SK-N-SH treated with all-trans-retinoic acid at 6 μM for 48 hours (cell line): ENCODE results near the gene TTC23.

Source experiments
- ATAC-seq: fragments of 200-7000 bp; cut with Tn5 transposase; 3 replicates; pipeline ENCODE4 v1.9.1; 2020; ENCODE audit warnings: mild to moderate bottlenecking, moderate library complexity
- ARNTL ChIP-seq: fragments of 450-650 bp; formaldehyde crosslinking; IDR thresholded peaks from 2 replicates; pipeline ENCODE4 v1.5.0; 2020; ENCODE audit warnings: low read depth, mild to moderate bottlenecking, moderate library complexity, borderline replicate concordance
- BACH2 ChIP-seq: fragments of 250-450 bp; sonication (Bioruptor Pico); IDR thresholded peaks from 2 replicates; pipeline ENCODE4 v1.9.0; 2021; ENCODE audit warnings: mild to moderate bottlenecking, borderline replicate concordance
- CREB5 ChIP-seq: fragments of 250-450 bp; sonication (Bioruptor Pico); IDR thresholded peaks from 2 replicates; pipeline ENCODE4 v1.5.1; 2020; ENCODE audit warnings: low read depth, mild to moderate bottlenecking, moderate library complexity
- CSDC2 ChIP-seq: fragments of 250-450 bp; sonication (Bioruptor Pico); IDR thresholded peaks from 2 replicates; pipeline ENCODE4 v1.5.0; 2020; ENCODE audit warnings: mild to moderate bottlenecking, moderate library complexity
- ESRRG ChIP-seq: fragments of 250-450 bp; sonication (Bioruptor Pico); IDR thresholded peaks from 2 replicates; pipeline ENCODE4 v1.6.1; 2021; ENCODE audit warnings: mild to moderate bottlenecking
- GLIS3 ChIP-seq: fragments of 250-450 bp; sonication (Bioruptor Pico); IDR thresholded peaks from 2 replicates; pipeline ENCODE4 v1.5.0; 2020; ENCODE audit warnings: mild to moderate bottlenecking, moderate library complexity
- ISL1 ChIP-seq: fragments of 250-450 bp; sonication (Bioruptor Pico); IDR thresholded peaks from 2 replicates; pipeline ENCODE4 v2.1.2; 2022; ENCODE audit warnings: mild to moderate bottlenecking, moderate library complexity
- OSR1 ChIP-seq: fragments of 250-450 bp; sonication (Bioruptor Pico); IDR thresholded peaks from 2 replicates; pipeline ENCODE4 v1.8.0; 2022; ENCODE audit warnings: moderate library complexity, mild to moderate bottlenecking, inconsistent platforms
- PATZ1 ChIP-seq: fragments of 250-450 bp; sonication (Bioruptor Pico); IDR thresholded peaks from 2 replicates; pipeline ENCODE4 v1.8.0; 2020; ENCODE audit warnings: mild to moderate bottlenecking, moderate library complexity, borderline replicate concordance
- PPARA ChIP-seq: fragments of 250-450 bp; sonication (Bioruptor Pico); IDR thresholded peaks from 2 replicates; pipeline ENCODE4 v1.5.0; 2020; ENCODE audit warnings: mild to moderate bottlenecking, borderline replicate concordance
- RARB ChIP-seq: fragments of 250-450 bp; sonication (Bioruptor Pico); IDR thresholded peaks from 2 replicates; pipeline ENCODE4 v1.8.0; 2021; ENCODE audit warnings: mild to moderate bottlenecking, moderate library complexity
- TCF4 ChIP-seq: fragments of 250-450 bp; sonication (Bioruptor Pico); IDR thresholded peaks from 2 replicates; pipeline ENCODE4 v1.8.0; 2021; ENCODE audit warnings: mild to moderate bottlenecking, moderate library complexity, borderline replicate concordance
- TOX ChIP-seq: fragments of 250-450 bp; sonication (Bioruptor Pico); IDR thresholded peaks from 2 replicates; pipeline ENCODE4 v1.8.0; 2021; ENCODE audit warnings: mild to moderate bottlenecking, moderate library complexity, borderline replicate concordance
- TSHZ2 ChIP-seq: fragments of 250-450 bp; sonication (Bioruptor Pico); IDR thresholded peaks from 2 replicates; pipeline ENCODE4 v1.5.0; 2020; ENCODE audit warnings: mild to moderate bottlenecking, moderate library complexity
- ZC3H10 ChIP-seq: fragments of 250-450 bp; sonication (Bioruptor Pico); IDR thresholded peaks from 2 replicates; pipeline ENCODE4 v1.5.1; 2021; ENCODE audit warnings: mild to moderate bottlenecking, moderate library complexity
- ZFP3 ChIP-seq: fragments of 250-450 bp; sonication (Bioruptor Pico); IDR thresholded peaks from 2 replicates; pipeline ENCODE4 v1.5.0; 2020; ENCODE audit warnings: mild to moderate bottlenecking, moderate library complexity
- ZFP30 ChIP-seq: fragments of 450-650 bp; formaldehyde crosslinking; IDR thresholded peaks from 2 replicates; pipeline ENCODE4 v1.5.0; 2022; ENCODE audit warnings: mild to moderate bottlenecking, moderate library complexity
- ZNF565 ChIP-seq: fragments of 450-650 bp; formaldehyde crosslinking; conservative IDR thresholded peaks from 2 replicates; pipeline ENCODE4 v1.5.0; 2020; ENCODE audit warnings: low read depth, mild to moderate bottlenecking, moderate library complexity
- ZNF70 ChIP-seq: fragments of 450-650 bp; formaldehyde crosslinking; IDR thresholded peaks from 2 replicates; pipeline ENCODE4 v1.5.0; 2020; ENCODE audit warnings: mild to moderate bottlenecking, moderate library complexity
- ZNF8 ChIP-seq: fragments of 450-650 bp; formaldehyde crosslinking; IDR thresholded peaks from 2 replicates; pipeline ENCODE4 v1.5.0; 2020; ENCODE audit warnings: mild to moderate bottlenecking, moderate library complexity
- TF ChIP-seq, protein P1 (sequence below): fragments of 250-450 bp; sonication (Bioruptor Pico); IDR thresholded peaks from 2 replicates; pipeline ENCODE4 v1.8.0; 2021; ENCODE audit warnings: low read depth, mild to moderate bottlenecking, moderate library complexity, borderline replicate concordance

The TTC23 gene, protein sequence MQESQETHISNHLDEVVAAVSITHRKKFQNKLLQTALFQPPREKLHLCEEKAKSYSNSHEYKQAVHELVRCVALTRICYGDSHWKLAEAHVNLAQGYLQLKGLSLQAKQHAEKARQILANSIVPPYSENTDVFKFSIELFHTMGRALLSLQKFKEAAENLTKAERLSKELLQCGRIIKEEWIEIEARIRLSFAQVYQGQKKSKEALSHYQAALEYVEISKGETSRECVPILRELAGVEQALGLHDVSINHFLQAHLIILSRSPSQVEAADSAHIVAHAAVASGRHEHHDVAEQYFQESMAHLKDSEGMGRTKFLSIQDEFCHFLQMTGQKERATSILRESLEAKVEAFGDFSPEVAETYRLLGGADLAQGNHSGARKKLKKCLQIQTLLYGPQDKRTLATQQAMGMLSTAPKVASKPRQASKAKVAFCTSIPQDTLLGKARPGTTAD

DNA sequence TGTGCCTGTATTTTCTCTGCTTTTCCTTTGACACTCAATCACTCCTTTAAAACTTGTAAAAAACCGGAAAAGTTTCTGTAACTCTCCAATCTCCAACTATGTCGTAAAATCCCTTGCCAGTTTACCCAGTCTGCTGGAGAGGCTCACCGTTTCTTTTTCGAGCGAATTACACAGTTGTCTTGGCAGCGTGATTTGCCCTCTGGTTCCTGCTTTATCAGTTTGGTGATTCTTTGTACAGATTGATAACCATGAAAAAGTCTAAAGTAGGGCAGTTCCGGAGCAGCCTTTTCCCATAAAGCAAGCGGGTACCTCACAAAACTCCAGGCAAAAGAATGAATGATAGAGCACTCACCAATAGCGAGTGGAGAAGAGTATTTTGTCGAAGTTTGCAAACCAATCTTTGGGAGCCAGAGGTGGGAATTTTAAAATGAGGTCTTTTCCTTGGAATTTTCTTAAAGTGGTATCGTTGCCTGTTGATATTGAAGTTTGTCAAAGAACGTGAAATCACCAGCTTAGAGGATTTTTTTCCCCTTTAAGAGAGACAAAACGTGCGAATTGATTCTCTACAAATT lies at the start of gene TTC23:
Gene TTC23, minus strand, starts transcription at position 312 of the 572 bp plus-strand sequence. CDS start 20,869 bp downstream, outside the sequence.
- TF ChIP-seq OSR1 (CRISPR knock-in tag) (no peak), ARNTL (CRISPR knock-in tag) (no peak), ZNF70 (CRISPR knock-in tag) (no peak), TSHZ2 (no peak), TCF4 (CRISPR knock-in tag) (no peak), BACH2 (CRISPR knock-in tag) (no peak), ESRRG (CRISPR knock-in tag) (no peak), CSDC2 (CRISPR knock-in tag) (no peak), TOX (CRISPR knock-in tag) (no peak), RARB (no peak), ZC3H10 (no peak)
- no peak for ATAC-seq

- TF ChIP-seq ZFP30 (CRISPR knock-in tag) = no peak
- no peak for TF ChIP-seq ESRRG (CRISPR knock-in tag)
- TF ChIP-seq ZNF565 (CRISPR knock-in tag) = no peak
- TF ChIP-seq BACH2 (CRISPR knock-in tag) = no peak
- no peak for TF ChIP-seq ARNTL (CRISPR knock-in tag)
- no peak for TF ChIP-seq ZC3H10
- TF ChIP-seq OSR1 (CRISPR knock-in tag) = no peak
- TF ChIP-seq TSHZ2 = no peak
- no peak for TF ChIP-seq ISL1 (CRISPR knock-in tag)
- TF ChIP-seq RARB = no peak
- ATAC-seq = no peak
These were observed 47.0 kb upstream of the TTC23 start for GRCh38 chr15:99296386-99296785.

DNA sequence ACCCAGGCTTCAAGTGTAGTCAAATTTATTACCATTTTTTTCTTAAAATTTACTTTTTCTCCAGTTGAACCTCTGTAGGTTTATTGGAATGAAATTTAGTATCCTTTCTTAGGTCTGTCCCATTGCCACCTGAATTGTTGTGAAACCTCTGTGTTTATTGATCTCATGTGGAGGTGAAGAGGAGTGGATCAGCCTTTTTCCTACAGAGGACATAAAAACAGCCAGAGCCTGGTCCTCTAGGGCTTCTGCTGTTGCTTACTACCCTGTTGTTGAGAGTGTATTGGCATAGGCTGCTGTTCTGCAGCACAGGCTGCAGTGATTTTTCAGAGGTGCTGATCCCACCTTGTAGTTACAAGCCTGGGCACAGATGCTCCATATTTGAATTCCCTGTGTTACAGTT lies 46.5 kb upstream of the TTC23 start:
- no peak for TF ChIP-seq TSHZ2
- TF ChIP-seq TOX (CRISPR knock-in tag) = no peak
- TF ChIP-seq ZNF8 (CRISPR knock-in tag) = no peak
- no peak for TF ChIP-seq BACH2 (CRISPR knock-in tag)
- TF ChIP-seq GLIS3 (CRISPR knock-in tag) = no peak
- no peak for TF ChIP-seq ZNF565 (CRISPR knock-in tag)
- TF ChIP-seq, protein P1, sequence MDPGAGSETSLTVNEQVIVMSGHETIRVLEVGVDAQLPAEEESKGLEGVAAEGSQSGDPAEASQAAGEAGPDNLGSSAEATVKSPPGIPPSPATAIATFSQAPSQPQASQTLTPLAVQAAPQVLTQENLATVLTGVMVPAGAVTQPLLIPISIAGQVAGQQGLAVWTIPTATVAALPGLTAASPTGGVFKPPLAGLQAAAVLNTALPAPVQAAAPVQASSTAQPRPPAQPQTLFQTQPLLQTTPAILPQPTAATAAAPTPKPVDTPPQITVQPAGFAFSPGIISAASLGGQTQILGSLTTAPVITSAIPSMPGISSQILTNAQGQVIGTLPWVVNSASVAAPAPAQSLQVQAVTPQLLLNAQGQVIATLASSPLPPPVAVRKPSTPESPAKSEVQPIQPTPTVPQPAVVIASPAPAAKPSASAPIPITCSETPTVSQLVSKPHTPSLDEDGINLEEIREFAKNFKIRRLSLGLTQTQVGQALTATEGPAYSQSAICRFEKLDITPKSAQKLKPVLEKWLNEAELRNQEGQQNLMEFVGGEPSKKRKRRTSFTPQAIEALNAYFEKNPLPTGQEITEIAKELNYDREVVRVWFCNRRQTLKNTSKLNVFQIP (CRISPR knock-in tag) = no peak
- no peak for TF ChIP-seq ARNTL (CRISPR knock-in tag)
- no peak for TF ChIP-seq RARB
- TF ChIP-seq CREB5 (CRISPR knock-in tag) = no peak
- no peak for TF ChIP-seq PATZ1
- TF ChIP-seq ZFP3 (CRISPR knock-in tag) = no peak
- TF ChIP-seq CSDC2 (CRISPR knock-in tag) = no peak
- no peak for TF ChIP-seq OSR1 (CRISPR knock-in tag)
- no peak for TF ChIP-seq ISL1 (CRISPR knock-in tag)
- TF ChIP-seq ZNF70 (CRISPR knock-in tag) = no peak
- TF ChIP-seq ZC3H10 = no peak
- no peak for TF ChIP-seq PPARA
- TF ChIP-seq ZFP30 (CRISPR knock-in tag) = no peak
- TF ChIP-seq, all 23 proteins: peak for 0
- no peak for ATAC-seq
